Muscle layer of colon (tissue), 2 donors: ENCODE data around the gene SLC35F1.

ENCODE experiments used
- H3K27ac ChIP-seq: one replicate; pipeline ENCODE4 v1.7.0; 2013; ENCODE audit warnings: low read depth, mild to moderate bottlenecking, low read length, moderate library complexity
- H3K27me3 ChIP-seq, 2 donors: one replicate each; pipeline ENCODE4 v1.7.0; 2013; ENCODE audit warnings: low read length in 2 of 2, mild to moderate bottlenecking in 2 of 2; ENCODE audit not compliant: insufficient read depth in 2 of 2, control insufficient read depth in 1 of 2
- H3K36me3 ChIP-seq: one replicate; pipeline ENCODE4 v1.7.0; 2013; ENCODE audit warnings: mild to moderate bottlenecking, low read length; ENCODE audit not compliant: insufficient read depth
- H3K4me1 ChIP-seq: one replicate; pipeline ENCODE4 v1.7.0; 2013; ENCODE audit warnings: mild to moderate bottlenecking, low read length; ENCODE audit not compliant: insufficient read depth
- H3K4me3 ChIP-seq, 2 donors: one replicate each; pipeline ENCODE4 v1.7.0; 2013; ENCODE audit warnings: low read length in 2 of 2, low read depth in 1 of 2, mild to moderate bottlenecking in 1 of 2, moderate library complexity in 1 of 2
- H3K9ac ChIP-seq: one replicate; pipeline ENCODE4 v1.7.0; 2013; ENCODE audit warnings: low read length
- H3K9me3 ChIP-seq: one replicate; pipeline ENCODE4 v1.7.0; 2013; ENCODE audit warnings: mild to moderate bottlenecking, low read length
- donor health status: abdominal sarcoma.
- donor health status: Adenocarcinoma of cecum.

SLC35F1 gene

DNA sequence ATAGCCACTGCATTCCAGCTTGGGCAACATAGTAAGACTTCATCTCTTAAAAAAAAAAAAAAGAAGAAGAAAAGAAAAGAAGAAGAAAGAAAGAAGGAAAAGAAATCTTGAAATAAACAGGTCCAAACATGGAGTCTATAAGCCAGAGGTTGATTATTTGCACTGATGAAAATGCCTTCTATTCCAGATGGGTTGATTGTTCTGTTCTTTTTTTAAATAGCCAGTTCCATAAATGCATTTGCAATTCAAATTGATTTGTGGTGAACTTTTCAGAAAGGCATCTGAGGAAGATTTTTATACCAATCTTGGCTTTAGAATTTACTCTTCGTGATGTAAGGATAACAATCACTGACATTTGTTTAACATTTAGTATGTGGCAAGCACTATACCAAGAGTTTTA, 397.3 kb downstream of the SLC35F1 start:
- no peak overlapping the region for H3K4me3 ChIP-seq
- H3K36me3 ChIP-seq = no peaks in the 10 kb centered on the region
- H3K4me1 ChIP-seq = peaks cover 62% of the 10 kb centered on the region
- peak overlapping the region; percentile 72 for H3K27ac ChIP-seq
- no peaks in the 10 kb centered on the region for H3K27me3 ChIP-seq
- H3K9me3 ChIP-seq = no peaks in the 10 kb centered on the region
- H3K9ac ChIP-seq = no peak overlapping the region

DNA sequence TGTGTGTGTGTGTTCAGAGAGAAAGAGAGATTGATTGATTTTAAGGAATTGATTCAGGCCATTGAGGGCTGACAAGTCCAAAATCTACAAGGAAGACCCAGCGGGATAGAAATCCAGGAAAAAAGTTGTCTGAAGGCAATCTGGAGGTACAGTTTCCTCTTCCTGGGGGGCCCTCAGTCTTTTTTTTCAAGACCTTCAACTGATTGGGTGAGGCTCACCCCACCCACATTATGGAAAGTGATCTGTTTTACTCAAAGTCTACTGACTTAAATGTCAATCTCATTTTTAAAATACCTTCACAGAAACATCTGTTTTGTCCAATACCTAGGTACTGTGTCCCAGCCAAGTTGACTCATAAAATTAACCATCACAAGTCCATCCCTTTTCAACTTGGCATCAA, 398.0 kb downstream of the SLC35F1 start:
- Histone ChIP-seq H3K36me3 (no peaks in the 10 kb centered on the region), H3K9ac (no peak overlapping the region), H3K9me3 (no peaks in the 10 kb centered on the region), H3K4me3 (no peak overlapping the region), H3K4me1 (peaks cover 62% of the 10 kb centered on the region), H3K27me3 (no peaks in the 10 kb centered on the region), H3K27ac (no peak overlapping the region)

DNA sequence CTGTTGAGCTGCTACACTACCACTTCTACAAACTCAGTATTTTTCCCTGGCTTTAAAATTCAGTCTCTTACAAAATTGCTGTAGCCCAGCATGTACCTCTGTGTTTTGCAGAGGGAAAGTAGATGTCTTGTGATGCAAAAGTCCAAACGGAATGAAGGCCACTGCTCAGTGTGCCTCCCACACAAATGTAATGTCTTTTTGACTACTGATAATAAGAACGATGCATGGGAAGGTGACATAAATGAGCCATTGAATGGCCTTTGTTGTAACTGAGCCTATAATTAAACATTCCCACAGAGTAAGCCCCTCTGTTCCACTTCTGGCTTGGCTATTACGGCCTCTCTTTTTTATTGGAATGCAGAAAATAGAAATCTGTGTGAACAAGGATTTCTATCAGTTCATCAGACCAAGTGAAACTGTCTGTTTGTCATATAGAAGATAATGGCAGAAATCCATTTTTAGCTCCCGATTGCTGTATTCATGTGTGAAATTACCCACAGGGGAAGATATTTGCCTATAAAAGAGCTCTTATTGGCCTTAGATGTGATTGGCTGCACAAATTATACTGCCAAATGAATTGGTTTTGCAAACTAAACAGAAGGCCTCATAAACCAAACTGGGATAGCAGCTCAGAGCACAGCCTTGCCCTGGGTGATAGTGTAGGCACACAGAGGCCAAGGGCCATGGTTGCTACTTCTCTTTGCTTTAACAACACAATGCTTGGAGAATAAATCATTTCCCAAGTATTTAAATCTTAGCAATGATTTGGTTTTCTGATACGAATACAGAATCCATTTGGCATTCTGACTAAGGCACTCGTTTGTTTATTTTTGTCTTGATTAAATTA, 399.6 kb downstream of the SLC35F1 start:
- peak overlapping the region; percentile 72 for H3K27ac ChIP-seq

DNA sequence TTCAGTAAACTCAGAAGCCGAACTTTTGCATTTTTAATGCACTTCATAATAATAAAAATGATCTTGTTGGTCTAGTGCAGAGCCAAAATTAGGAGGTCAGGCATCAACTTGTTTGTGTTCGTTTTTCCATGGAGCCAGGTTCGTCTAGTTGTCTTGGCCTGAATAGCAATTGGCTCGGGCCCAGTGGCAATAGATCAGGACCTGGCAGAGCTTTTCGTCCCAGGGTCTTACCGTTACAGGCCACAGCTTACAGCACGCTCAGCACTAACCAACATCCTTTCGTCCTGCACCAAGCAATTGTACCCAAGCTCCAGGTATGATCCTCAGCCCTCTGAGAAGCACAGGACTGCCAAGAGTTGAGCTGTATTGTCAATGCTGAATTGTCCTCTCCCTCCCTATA, 400.5 kb downstream of the SLC35F1 start:
- H3K27ac ChIP-seq = peak overlapping the region; percentile 43
- H3K4me3 ChIP-seq = peak overlapping the region in 1 of 2 donors; percentile 4
- no peaks in the 10 kb centered on the region for H3K36me3 ChIP-seq
- no peaks in the 10 kb centered on the region for H3K27me3 ChIP-seq
- H3K9me3 ChIP-seq = no peaks in the 10 kb centered on the region
- no peak overlapping the region for H3K9ac ChIP-seq
- H3K4me1 ChIP-seq = peaks cover 60% of the 10 kb centered on the region

More for the DNA sequence above, 399.6 kb downstream of the SLC35F1 start:
- H3K4me3 ChIP-seq = no peak overlapping the region
- peaks cover 60% of the 10 kb centered on the region for H3K4me1 ChIP-seq
- H3K9me3 ChIP-seq = no peaks in the 10 kb centered on the region
- no peak overlapping the region for H3K9ac ChIP-seq
- H3K36me3 ChIP-seq = no peaks in the 10 kb centered on the region
- H3K27me3 ChIP-seq = no peaks in the 10 kb centered on the region

DNA sequence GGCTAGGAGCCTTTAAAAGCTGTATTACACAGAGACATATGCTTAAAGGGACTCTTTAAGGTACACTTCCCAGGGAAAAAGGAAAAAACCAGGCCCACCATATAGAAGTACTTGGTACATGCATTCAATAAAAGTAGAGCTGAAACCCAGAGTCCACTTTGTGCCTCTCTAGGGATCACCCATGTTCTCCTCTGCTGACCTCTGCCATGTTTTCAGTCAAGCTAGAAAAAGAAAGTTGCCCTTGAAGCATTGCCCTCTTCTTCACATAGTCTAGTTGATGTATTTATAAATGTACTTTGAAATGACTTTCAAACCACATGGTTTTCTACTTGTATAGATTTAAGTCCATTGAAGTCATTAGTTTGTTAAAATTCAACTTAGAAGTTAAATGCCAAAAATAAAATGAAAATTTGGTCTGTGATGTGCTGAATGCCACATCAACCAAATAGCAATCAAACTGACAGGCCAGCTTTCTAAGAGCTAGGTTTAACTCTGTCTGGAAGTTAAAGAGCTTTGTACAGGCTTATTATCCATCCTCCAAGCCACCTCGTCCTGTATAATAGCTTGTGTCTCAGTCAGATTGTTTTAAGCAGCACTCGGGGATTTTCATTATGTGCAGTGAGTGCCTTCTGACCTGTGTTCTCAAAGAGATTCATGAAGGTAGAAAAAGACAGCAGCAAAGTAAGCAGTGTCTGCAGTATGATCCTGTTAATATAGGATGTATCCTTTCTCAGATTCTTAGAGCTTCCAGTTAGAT, 402.5 kb downstream of the SLC35F1 start:
- H3K4me3 ChIP-seq = no peak overlapping the region
- peak overlapping the region; percentile 56 for H3K27ac ChIP-seq
- no peaks in the 10 kb centered on the region for H3K36me3 ChIP-seq
- H3K27me3 ChIP-seq = no peaks in the 10 kb centered on the region
- peaks cover 58% of the 10 kb centered on the region for H3K4me1 ChIP-seq
- no peak overlapping the region for H3K9ac ChIP-seq
- no peaks in the 10 kb centered on the region for H3K9me3 ChIP-seq

DNA sequence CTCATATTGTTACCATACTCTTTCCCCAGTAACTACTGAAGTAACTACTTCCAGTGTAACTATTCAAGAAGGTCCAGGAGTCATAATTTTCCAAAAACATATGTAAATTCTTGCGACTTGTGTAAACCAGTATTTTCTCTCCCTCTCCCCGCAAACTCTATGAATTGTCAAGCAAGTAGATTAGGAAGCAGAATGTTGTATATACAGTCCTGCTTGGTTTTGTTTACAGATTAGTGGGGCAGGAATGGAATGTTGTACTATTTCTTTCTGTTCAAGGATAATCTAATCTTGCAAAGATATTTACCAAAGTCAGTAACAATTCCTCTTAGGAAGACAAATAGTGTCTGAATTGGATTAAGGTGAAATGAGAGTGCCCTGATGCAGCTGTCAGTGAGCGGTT, 406.1 kb downstream of the SLC35F1 start:
- Histone ChIP-seq H3K4me1 (peaks cover 55% of the 10 kb centered on the region), H3K9ac (no peak overlapping the region), H3K27me3 (no peaks in the 10 kb centered on the region), H3K27ac (no peak overlapping the region), H3K36me3 (no peaks in the 10 kb centered on the region), H3K4me3 (no peak overlapping the region), H3K9me3 (no peaks in the 10 kb centered on the region)

DNA sequence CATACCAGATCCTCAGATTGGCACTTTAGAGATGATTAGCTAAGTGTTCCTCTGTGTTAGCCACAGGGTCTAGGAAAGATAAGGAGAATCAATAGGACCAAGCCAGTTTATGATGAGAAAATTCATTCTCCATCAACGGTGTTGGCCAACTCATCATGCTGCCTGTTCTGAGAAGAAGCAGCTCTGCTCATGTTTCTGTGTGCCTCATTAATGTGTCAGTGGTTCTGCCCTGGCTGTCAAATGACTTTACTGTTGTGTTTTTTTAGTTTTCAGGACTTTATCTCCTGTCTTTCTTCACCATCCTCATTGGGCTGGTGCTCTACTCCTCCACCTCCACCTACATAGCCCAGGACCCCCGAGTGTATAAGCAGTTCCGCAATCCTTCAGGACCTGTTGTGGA, 406.7 kb downstream of the SLC35F1 start:
- Histone ChIP-seq H3K4me1 (peaks cover 58% of the 10 kb centered on the region), H3K27me3 (no peaks in the 10 kb centered on the region), H3K36me3 (no peaks in the 10 kb centered on the region), H3K9ac (no peak overlapping the region), H3K4me3 (no peak overlapping the region), H3K27ac (no peak overlapping the region), H3K9me3 (no peaks in the 10 kb centered on the region)

DNA sequence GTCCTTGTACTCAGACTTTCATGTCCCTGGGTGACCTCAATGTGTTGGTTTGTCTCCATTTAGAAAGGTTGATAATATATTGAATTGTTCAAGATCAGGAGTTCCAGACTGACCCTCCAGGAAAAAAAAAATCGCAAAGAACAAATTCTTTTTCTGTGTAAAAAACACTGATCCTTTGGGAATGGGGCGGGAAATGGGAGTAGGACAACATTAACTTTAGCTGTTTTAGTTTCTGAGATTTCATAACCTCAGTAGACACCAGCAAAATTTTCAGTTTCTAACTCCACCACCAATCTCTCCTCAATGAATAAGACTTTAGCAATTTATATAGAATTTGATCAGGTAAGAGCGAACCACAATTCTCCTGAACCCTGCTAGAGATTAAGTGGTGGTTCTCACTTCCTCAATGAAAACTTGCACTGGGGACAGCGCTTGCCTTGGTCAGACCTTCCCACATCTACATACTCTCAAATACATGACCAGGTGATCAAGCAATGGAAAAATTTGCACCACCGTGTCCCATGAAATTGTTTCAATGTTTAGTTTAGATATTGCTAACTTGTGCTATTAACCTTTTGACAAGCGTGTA, 409.8 kb downstream of the SLC35F1 start:
- no peaks in the 10 kb centered on the region for H3K9me3 ChIP-seq
- no peak overlapping the region for H3K9ac ChIP-seq
- no peaks in the 10 kb centered on the region for H3K27me3 ChIP-seq
- peak overlapping the region; percentile 35 for H3K27ac ChIP-seq
- H3K4me3 ChIP-seq = peak overlapping the region in 1 of 2 donors; percentile 4
- H3K4me1 ChIP-seq = peaks cover 69% of the 10 kb centered on the region
- no peaks in the 10 kb centered on the region for H3K36me3 ChIP-seq

DNA sequence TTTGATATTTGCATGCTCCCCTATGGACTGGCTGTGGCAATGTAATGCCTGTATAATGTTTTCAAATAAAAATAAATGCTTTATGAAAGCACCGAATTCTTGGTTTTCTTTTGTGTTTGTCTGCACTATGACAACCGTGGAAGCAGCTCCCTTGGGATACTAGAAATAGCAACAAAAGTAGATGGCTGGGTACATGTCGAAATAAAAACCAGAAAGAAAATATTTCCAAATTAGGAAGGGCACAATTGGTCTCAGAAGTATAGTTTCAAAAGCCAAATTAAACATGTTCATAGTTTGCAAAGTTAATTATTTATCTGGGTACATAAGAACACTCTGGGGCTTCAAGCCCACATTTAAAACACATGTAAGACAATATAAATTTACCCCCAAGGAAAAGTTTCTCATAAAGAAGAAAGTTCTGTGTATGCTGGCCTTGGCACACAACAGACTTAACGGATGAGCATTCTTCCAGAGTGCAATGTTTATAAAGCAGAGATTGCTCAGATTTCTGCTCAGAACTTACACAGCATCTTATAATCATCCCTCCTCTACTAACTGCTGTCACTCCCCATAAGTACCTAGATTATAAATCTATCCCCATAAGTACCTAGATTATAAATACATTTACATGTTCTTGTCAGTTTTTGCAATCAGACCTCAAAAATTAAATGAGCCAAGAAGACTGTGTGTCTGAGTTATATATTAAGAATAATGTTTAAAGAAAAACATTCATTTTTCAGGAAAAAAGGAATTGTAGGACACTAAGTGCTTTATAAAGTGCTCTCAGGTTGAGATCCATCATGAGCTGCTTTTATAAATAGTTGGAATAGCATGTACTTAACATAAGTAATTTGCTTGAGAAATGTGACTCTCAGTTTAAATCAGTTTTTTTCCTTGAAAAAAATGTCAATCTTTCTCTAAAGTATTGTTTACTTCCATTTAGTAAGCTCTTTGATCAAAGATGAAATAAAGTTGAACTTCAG, 410.8 kb downstream of the SLC35F1 start:
- H3K4me1 ChIP-seq = peaks cover 69% of the 10 kb centered on the region
- peak overlapping the region; percentile 35 for H3K27ac ChIP-seq
- no peak overlapping the region for H3K9ac ChIP-seq

DNA sequence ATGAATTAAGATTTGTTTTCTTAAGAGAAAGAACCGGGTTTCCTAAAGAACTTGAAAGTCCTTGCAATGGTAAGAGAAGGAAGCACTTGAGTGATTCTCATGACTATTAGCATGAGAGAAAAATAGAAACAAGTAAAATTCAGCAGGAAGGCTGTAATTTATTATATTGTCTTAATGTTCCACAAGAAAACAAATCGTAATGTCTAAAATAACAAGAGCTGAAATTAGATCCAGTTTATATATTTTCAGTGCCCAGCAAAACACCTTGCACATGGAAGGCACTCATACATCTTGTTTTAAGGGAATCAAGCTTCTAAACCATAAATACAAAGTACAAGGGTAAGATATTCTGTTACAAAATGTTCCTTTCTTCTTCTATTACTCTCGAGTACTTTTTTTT, 411.6 kb downstream of the SLC35F1 start:
- Histone ChIP-seq H3K36me3 (no peaks in the 10 kb centered on the region), H3K4me3 (no peak overlapping the region), H3K4me1 (peaks cover 62% of the 10 kb centered on the region), H3K27ac (peak overlapping the region; percentile 8), H3K9me3 (no peaks in the 10 kb centered on the region), H3K9ac (no peak overlapping the region), H3K27me3 (no peaks in the 10 kb centered on the region)

More for the DNA sequence above, 410.8 kb downstream of the SLC35F1 start:
- Histone ChIP-seq H3K36me3 (no peaks in the 10 kb centered on the region), H3K9me3 (no peaks in the 10 kb centered on the region), H3K27me3 (no peaks in the 10 kb centered on the region), H3K4me3 (no peak overlapping the region)
